ENCODE measurements around the gene RALGPS1.

Gene RALGPS1

DNA sequence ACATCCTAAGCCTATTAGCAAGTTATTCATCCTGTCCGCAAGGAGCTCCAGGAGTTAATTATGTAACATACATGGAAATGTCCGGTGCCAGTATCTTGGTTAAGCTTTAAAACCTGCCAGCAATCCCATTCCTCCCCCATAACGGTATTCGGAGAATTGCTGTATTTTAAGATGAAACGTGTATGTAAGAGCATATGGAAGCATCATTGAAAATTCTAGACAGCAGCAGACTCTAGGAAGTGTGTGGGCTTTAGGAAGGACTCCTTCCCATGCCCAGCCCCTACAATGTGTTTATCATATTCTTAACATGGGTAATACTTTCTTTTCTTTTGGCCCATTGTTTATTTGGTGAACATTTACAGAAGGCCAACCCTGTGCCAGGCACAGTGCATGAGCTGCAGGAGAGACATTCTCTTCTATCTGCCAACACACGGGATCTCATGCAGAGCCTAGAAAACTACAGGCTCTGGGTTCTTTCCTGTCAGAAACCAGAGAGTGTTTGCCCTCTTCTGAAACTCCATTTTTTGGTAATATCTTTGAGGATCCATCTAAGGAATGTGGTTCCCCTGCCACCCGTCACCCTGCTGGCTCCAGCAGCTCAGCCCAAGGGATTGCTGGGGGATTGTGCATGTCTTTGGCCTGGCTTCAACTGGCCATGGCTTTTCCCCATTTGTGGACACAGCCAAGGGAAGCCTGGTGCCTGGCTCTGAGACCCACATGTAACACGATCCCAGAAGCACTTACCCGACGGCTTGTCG lies 192.8 kb downstream of the RALGPS1 start:
- no peaks in the 10 kb centered on the region for H3K9me3 ChIP-seq (ENCODE audit: insufficient read depth, low read length)
- no peak overlapping the region for H3K27ac ChIP-seq (ENCODE audit: low read length)
- no peaks in the 10 kb centered on the region; the same call in 1 of the 2 replicates for H3K27me3 ChIP-seq (ENCODE audit: low read depth, low read length)
- no peaks in the 10 kb centered on the region for H3K36me3 ChIP-seq (replicated peaks; ENCODE audit: low read depth, low read length)
- H3K79me2 ChIP-seq (ENCODE audit: low read length), result no peaks in the 10 kb centered on the region
- no peak overlapping the region for H3K9ac ChIP-seq (ENCODE audit: low read length)
- H4K20me1 ChIP-seq (ENCODE audit: insufficient read depth, low read length), result no peaks in the 10 kb centered on the region
- no peak overlapping the region for H3K4me2 ChIP-seq (ENCODE audit: low read length)
- H2AFZ ChIP-seq (ENCODE audit: low read depth, low read length), result no peak overlapping the region
- TF ChIP-seq EZH2phosphoT487 (IDR thresholded peaks at IDR 0.05; ENCODE audit: low read depth), result no peak
- TF ChIP-seq, protein P1, sequence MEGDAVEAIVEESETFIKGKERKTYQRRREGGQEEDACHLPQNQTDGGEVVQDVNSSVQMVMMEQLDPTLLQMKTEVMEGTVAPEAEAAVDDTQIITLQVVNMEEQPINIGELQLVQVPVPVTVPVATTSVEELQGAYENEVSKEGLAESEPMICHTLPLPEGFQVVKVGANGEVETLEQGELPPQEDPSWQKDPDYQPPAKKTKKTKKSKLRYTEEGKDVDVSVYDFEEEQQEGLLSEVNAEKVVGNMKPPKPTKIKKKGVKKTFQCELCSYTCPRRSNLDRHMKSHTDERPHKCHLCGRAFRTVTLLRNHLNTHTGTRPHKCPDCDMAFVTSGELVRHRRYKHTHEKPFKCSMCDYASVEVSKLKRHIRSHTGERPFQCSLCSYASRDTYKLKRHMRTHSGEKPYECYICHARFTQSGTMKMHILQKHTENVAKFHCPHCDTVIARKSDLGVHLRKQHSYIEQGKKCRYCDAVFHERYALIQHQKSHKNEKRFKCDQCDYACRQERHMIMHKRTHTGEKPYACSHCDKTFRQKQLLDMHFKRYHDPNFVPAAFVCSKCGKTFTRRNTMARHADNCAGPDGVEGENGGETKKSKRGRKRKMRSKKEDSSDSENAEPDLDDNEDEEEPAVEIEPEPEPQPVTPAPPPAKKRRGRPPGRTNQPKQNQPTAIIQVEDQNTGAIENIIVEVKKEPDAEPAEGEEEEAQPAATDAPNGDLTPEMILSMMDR (IDR thresholded peaks at IDR 0.05; ENCODE audit: low read depth, low read length), result no peak
- H3K4me3 ChIP-seq (ENCODE audit: low read length), result no peak overlapping the region
- H3K4me1 ChIP-seq (ENCODE audit: low read length), result no peaks in the 10 kb centered on the region

DNA sequence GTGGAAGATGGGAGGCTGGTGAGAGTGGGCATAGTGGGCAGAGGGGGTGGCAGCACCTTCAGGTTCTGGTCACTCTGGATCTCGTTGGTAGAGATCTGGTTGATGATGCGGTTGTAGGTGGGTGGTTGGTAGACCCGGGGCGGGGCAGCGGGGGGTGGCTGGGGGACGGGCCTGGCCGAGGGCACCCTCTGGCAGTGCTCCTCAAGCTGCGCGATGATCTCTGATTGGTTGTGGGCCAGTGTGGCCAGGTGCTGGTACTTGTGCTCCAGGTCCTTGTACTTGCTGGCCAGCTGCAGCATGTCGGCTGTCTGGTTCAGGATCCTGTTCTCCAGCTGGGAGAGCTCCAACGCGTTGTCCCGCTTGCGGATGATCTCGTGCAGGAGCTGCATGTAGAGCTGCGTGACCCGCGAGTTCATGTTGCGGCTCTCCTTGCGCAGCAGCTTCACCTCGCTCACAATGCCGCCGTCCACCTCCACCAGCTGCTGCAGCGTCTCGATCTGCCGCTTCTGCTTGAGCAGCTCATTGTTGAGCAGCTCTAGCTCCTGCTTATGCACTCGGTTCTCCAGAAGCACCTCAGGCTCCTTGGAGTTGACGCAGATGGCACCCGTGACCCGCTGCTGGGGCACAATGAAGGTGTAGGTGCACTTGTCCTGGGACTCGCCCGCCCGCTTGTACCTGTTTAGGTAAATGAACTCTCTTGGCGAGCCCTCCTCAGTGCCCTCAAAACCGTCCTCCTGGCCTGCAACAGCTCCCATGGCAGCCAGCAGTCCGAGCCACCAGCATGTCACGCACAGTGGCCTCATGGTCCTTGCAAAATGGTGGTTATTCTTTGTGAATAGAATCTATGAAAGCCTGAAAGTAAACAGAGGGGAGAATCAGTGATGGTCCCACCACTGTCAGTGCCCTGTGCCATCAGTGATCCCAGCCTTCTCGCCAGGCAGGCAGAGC lies 193.6 kb downstream of the RALGPS1 start:
- Histone ChIP-seq H3K27me3 (ENCODE audit: low read depth, low read length) (no peaks in the 10 kb centered on the region; the same call in 1 of the 2 replicates), H3K4me3 (ENCODE audit: low read length) (no peak overlapping the region), H3K27ac (ENCODE audit: low read length) (no peak overlapping the region)

DNA sequence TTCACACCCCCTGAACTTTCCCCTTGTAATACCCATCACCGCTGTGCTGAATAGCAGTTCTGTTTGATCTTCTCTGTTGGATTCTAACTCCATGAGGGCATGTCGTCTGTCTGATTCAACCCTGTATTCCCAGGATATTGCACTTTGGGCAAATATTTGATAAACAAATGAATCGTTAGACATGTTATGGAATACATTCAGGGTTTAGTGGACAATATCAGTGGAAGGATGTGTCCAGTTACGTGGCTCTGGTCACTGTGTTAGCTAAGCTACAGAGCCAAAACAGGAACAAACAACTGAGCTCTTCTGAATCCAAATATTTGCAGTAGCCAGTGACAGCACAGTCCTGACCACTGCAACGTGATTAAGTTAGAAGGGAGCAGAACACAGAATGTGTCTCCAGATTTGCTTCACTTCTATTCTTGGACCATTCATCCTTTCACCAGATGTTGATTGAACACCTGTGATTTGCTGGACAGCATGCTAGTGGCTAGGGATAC lies 194.7 kb downstream of the RALGPS1 start:
- H3K9me3 ChIP-seq (ENCODE audit: insufficient read depth, low read length), result no peaks in the 10 kb centered on the region
- H3K4me2 ChIP-seq (ENCODE audit: low read length), result no peak overlapping the region
- H3K36me3 ChIP-seq (replicated peaks; ENCODE audit: low read depth, low read length), result no peaks in the 10 kb centered on the region
- H3K27ac ChIP-seq (ENCODE audit: low read length), result no peak overlapping the region
- no peaks in the 10 kb centered on the region for H3K4me1 ChIP-seq (ENCODE audit: low read length)
- no peak overlapping the region for H3K9ac ChIP-seq (ENCODE audit: low read length)
- no peaks in the 10 kb centered on the region for H3K79me2 ChIP-seq (ENCODE audit: low read length)
- no peak overlapping the region for H2AFZ ChIP-seq (ENCODE audit: low read depth, low read length)
- TF ChIP-seq, protein P1 (IDR thresholded peaks at IDR 0.05; ENCODE audit: low read depth, low read length), result no peak
- no peak for TF ChIP-seq EZH2phosphoT487 (IDR thresholded peaks at IDR 0.05; ENCODE audit: low read depth)
- no peaks in the 10 kb centered on the region for H4K20me1 ChIP-seq (ENCODE audit: insufficient read depth, low read length)
- H3K27me3 ChIP-seq (ENCODE audit: low read depth, low read length), result no peaks in the 10 kb centered on the region; the same call in 1 of the 2 replicates
- no peak overlapping the region for H3K4me3 ChIP-seq (ENCODE audit: low read length)

More for the DNA sequence above, 193.6 kb downstream of the RALGPS1 start:
- H3K4me2 ChIP-seq (ENCODE audit: low read length), result no peak overlapping the region
- no peaks in the 10 kb centered on the region for H3K4me1 ChIP-seq (ENCODE audit: low read length)
- no peak for TF ChIP-seq EZH2phosphoT487 (IDR thresholded peaks at IDR 0.05; ENCODE audit: low read depth)
- TF ChIP-seq, protein P1 (IDR thresholded peaks at IDR 0.05; ENCODE audit: low read depth, low read length), result no peak
- no peaks in the 10 kb centered on the region for H4K20me1 ChIP-seq (ENCODE audit: insufficient read depth, low read length)
- H2AFZ ChIP-seq (ENCODE audit: low read depth, low read length), result no peak overlapping the region
- H3K79me2 ChIP-seq (ENCODE audit: low read length), result no peaks in the 10 kb centered on the region
- no peaks in the 10 kb centered on the region for H3K9me3 ChIP-seq (ENCODE audit: insufficient read depth, low read length)
- H3K9ac ChIP-seq (ENCODE audit: low read length), result no peak overlapping the region
- no peaks in the 10 kb centered on the region for H3K36me3 ChIP-seq (replicated peaks; ENCODE audit: low read depth, low read length)

DNA sequence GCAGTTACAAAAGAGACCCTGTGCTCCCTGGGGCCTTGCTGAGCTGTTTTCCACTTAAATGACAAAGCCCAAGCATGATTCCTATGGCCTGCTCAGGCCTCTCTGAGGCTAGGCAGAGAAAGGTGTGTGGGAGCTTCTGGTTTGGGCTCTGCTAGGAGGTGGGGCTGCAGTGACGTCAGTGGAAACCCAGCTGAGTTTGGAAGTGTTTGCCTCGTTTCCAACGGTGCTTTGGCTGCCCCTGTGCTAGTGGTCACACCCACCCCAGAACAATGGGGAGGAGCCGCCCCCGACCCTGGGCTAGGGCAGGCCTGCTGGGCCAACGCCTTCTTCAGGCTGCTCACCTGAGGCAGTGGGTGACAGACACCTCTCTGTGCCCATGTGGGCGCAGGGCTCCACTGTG lies 197.5 kb downstream of the RALGPS1 start:
- Histone ChIP-seq H3K4me3 (ENCODE audit: low read length) (no peak overlapping the region), H3K4me1 (ENCODE audit: low read length) (no peaks in the 10 kb centered on the region), H3K9ac (ENCODE audit: low read length) (no peak overlapping the region), H3K27ac (ENCODE audit: low read length) (no peak overlapping the region), H3K27me3 (ENCODE audit: low read depth, low read length) (no peaks in the 10 kb centered on the region; the same call in 1 of the 2 replicates), H3K79me2 (ENCODE audit: low read length) (no peaks in the 10 kb centered on the region), H4K20me1 (ENCODE audit: insufficient read depth, low read length) (no peaks in the 10 kb centered on the region), H3K36me3 (replicated peaks; ENCODE audit: low read depth, low read length) (no peaks in the 10 kb centered on the region), H3K9me3 (ENCODE audit: insufficient read depth, low read length) (no peaks in the 10 kb centered on the region), H2AFZ (ENCODE audit: low read depth, low read length) (no peak overlapping the region), H3K4me2 (ENCODE audit: low read length) (no peak overlapping the region)
- TF ChIP-seq EZH2phosphoT487 (IDR thresholded peaks at IDR 0.05; ENCODE audit: low read depth), result no peak
- TF ChIP-seq, protein P1 (IDR thresholded peaks at IDR 0.05; ENCODE audit: low read depth, low read length), result no peak

All from OCI-LY3 (cell line).